Ovary (tissue), 9 donors: ENCODE data around the gene MAN1A2. TPM values are rescaled to one million over a fixed set of nuclear protein-coding genes. Genes with fewer than 3 reads are reported as not detected.

ENCODE experiments used
- DNase-seq, 5 donors: peaks; one replicate each; pipeline ENCODE4 v3.0.0-alpha.2; 2019 to 2020
- H3K27ac ChIP-seq, 2 donors: fragments of 200-600 bp; one replicate each; pipeline versions ENCODE4 v1.5.1 to v1.8.0; 2019 to 2022
- H3K27me3 ChIP-seq: fragments of 200-600 bp; one replicate; pipeline ENCODE4 v1.8.0; 2022
- H3K36me3 ChIP-seq: fragments of 200-600 bp; sonication (generic); one replicate; pipeline ENCODE4 v1.5.1; 2019
- H3K4me1 ChIP-seq: one replicate; pipeline ENCODE4 v1.8.1; 2013; ENCODE audit warnings: mild to moderate bottlenecking, moderate library complexity; ENCODE audit not compliant: insufficient read depth
- H3K4me3 ChIP-seq: fragments of 200-600 bp; sonication (generic); one replicate; pipeline ENCODE4 v1.5.1; 2017
- H3K9me3 ChIP-seq, 2 donors: fragments of 200-600 bp in 1 of 2; sonication (generic) in 1 of 2; one replicate each; pipeline versions ENCODE4 v1.5.1 to v1.8.1; 2013 to 2019; ENCODE audit warnings: mild to moderate bottlenecking in 1 of 2, moderate library complexity in 1 of 2
- CTCF ChIP-seq, 3 donors: fragments of 450-650 bp in 2 of 3; fragments of 200-600 bp in 1 of 3; IDR thresholded peaks; one replicate each; pipeline versions ENCODE4 v1.5.1 to v1.8.0; 2016 to 2022; ENCODE audit warnings: antibody characterized with exemption in 3 of 3, mild to moderate bottlenecking in 1 of 3
- EP300 ChIP-seq: sonication (generic); formaldehyde crosslinking; IDR thresholded peaks from one replicate; pipeline ENCODE4 v1.6.1; 2017; ENCODE audit warnings: antibody characterized with exemption
- POLR2A ChIP-seq: fragments of 450-650 bp; IDR thresholded peaks from one replicate; pipeline ENCODE4 v1.6.1; 2017; ENCODE audit warnings: antibody characterized with exemption, mild to moderate bottlenecking, moderate library complexity
- WGBS, 3 donors: extraction: QIAGEN DNeasy Blood & Tissue Kit in 1 of 3; methylation state at CpG; one replicate each; pipeline versions ENCODE4 v1.1.5 to v1.1.7; 2013 to 2017; 5-methylcytosine and 5-hydroxymethylcytosine counted together
- intact Hi-C, 4 donors: fragments of 100-400 bp; cut with DNase I; formaldehyde crosslinking; loops; one replicate each; pipeline versions ENCODE4 v1.11.0 to v1.15.1; 2022 to 2023
- polyA plus RNA-seq, 2 donors: library from polyadenylated mRNA; stranded (reverse); fragments of 200-250 nt in 1 of 2; fragments of 350-450 nt in 1 of 2; fragmentation: Illumina TruSeq in 1 of 2; extraction: RNeasy Lipid Tissue Mini Kit (QIAGEN cat#74804) in 1 of 2; gene quantifications; one replicate each; pipeline ENCODE4 v1.2.3, GENCODE V29; 2013 to 2014
- total RNA-seq, 7 donors: library from RNA; depleted of rRNA in 2 of 7; stranded (reverse); fragments of >200 nt in 2 of 7; fragmentation: NEBNext Ultra II Directional in 3 of 7; extraction: Animal tissue kit (Norgen Biotek cat#: 25700) in 3 of 7; gene quantifications; one replicate each; pipeline versions ENCODE4 v1.1.0 to v1.2.4, GENCODE V29; 2016 to 2023
- donor health status: DM: no; HTN: no; CAD: no; lungs with moderate emphysema.
- donor health status: DM: no; HTN: no; CAD: no.
- donor health status: Bipolar disorder and iron deficiency.
- donor health status: DM: yes; HTN: yes; CAD: no.
- donor health status: DM: no; HTN: no; CAD: no.
- donor health status: DM: yes; HTN: yes; CAD: no.

Gene MAN1A2
- total and polyA plus RNA-seq, 9 donors: 9.3 to 59.9 (median 44.8) TPM

- TF ChIP-seq POLR2A: no peak
- no peak for TF ChIP-seq CTCF (IDR thresholded peaks at IDR 0.05)
- TF ChIP-seq EP300: no peak
- WGBS, 3 donors: 79 to 83% (median 80%) methylated on average over 3 of the region's 3 CpGs
- no peak for DNase-seq
- H3K27me3 ChIP-seq: no peaks in the 10 kb centered on the region
- H3K27ac ChIP-seq: no peak overlapping the region
- H3K4me1 ChIP-seq: no peaks in the 10 kb centered on the region
- intact Hi-C loops: loop anchor here in 3 of 4 donors (5.0 to 10.0 kb wide), 2 partner anchors 246 to 384 kb away; no protein-coding TSS in a partner anchor
- H3K36me3 ChIP-seq: no peaks in the 10 kb centered on the region
- H3K9me3 ChIP-seq: no peaks in the 10 kb centered on the region
- no peak overlapping the region for H3K4me3 ChIP-seq
Measured at GRCh38 chr1:117511273-117511672, 144.0 kb downstream of the MAN1A2 start.

GRCh38 chr1:117512728-117513321 lies 145.6 kb downstream of the MAN1A2 start:
- TF ChIP-seq EP300: no peak
- peak in 2 of 3 donors; percentile 31 to 33 for TF ChIP-seq CTCF (IDR thresholded peaks at IDR 0.05)
- intact Hi-C loops: loop anchor here in 3 of 4 donors (5.0 to 10.0 kb wide), 2 partner anchors 244 to 382 kb away; no protein-coding TSS in a partner anchor
- H3K27me3 ChIP-seq: no peaks in the 10 kb centered on the region
- no peak for DNase-seq
- H3K4me1 ChIP-seq: no peaks in the 10 kb centered on the region
- WGBS, 3 donors: 0 to 9% (median 5%) methylated on average over 1 of the region's 1 CpG
- no peaks in the 10 kb centered on the region for H3K9me3 ChIP-seq
- H3K4me3 ChIP-seq: no peak overlapping the region
- H3K36me3 ChIP-seq: no peaks in the 10 kb centered on the region
- H3K27ac ChIP-seq: no peak overlapping the region

- Histone ChIP-seq H3K4me1 (no peaks in the 10 kb centered on the region), H3K36me3 (no peaks in the 10 kb centered on the region), H3K9me3 (no peaks in the 10 kb centered on the region), H3K4me3 (no peak overlapping the region), H3K27ac (no peak overlapping the region), H3K27me3 (no peaks in the 10 kb centered on the region)
- intact Hi-C loops: no loop called here
- 90 to 96% (median 93%) methylated on average over 1 of the region's 1 CpG for WGBS, 3 donors
- no peak for DNase-seq
- TF ChIP-seq CTCF (IDR thresholded peaks at IDR 0.05): no peak
- no peak for TF ChIP-seq EP300
- TF ChIP-seq POLR2A: no peak
Measured at GRCh38 chr1:117523111-117523510, 155.9 kb downstream of the MAN1A2 start.

GRCh38 chr1:117527074-117527473 lies 159.8 kb downstream of the MAN1A2 start:
- intact Hi-C loops: no loop called here

More at GRCh38 chr1:117527074-117527473, 159.8 kb downstream of the MAN1A2 start:
- Histone ChIP-seq H3K27me3 (no peaks in the 10 kb centered on the region), H3K9me3 (no peaks in the 10 kb centered on the region), H3K4me1 (no peaks in the 10 kb centered on the region), H3K36me3 (no peaks in the 10 kb centered on the region), H3K27ac (no peak overlapping the region), H3K4me3 (no peak overlapping the region)
- 49 to 72% (median 62%) methylated on average over 4 of the region's 4 CpGs for WGBS, 3 donors
- DNase-seq: no peak
- TF ChIP-seq CTCF (IDR thresholded peaks at IDR 0.05) (no peak), EP300 (no peak), POLR2A (no peak)
